OCI-LY7 (cell line): ENCODE results near the gene EML5.

Source experiments
- EZH2phosphoT487 ChIP-seq: fragments of 200-600 bp; sonication (generic); IDR thresholded peaks from 2 replicates; pipeline ENCODE4 v1.6.1; 2018; ENCODE audit warnings: low read depth, borderline replicate concordance, mild to moderate bottlenecking, mixed run types, antibody characterized with exemption, low read length, moderate library complexity, mixed read lengths
- TF ChIP-seq, protein P1 (sequence below): fragments of 200-600 bp; sonication (generic); conservative IDR thresholded peaks from 2 replicates; pipeline ENCODE4 v1.5.1; 2014; ENCODE audit warnings: mild to moderate bottlenecking, antibody characterized with exemption, low read length, moderate library complexity, mixed read lengths

DNA sequence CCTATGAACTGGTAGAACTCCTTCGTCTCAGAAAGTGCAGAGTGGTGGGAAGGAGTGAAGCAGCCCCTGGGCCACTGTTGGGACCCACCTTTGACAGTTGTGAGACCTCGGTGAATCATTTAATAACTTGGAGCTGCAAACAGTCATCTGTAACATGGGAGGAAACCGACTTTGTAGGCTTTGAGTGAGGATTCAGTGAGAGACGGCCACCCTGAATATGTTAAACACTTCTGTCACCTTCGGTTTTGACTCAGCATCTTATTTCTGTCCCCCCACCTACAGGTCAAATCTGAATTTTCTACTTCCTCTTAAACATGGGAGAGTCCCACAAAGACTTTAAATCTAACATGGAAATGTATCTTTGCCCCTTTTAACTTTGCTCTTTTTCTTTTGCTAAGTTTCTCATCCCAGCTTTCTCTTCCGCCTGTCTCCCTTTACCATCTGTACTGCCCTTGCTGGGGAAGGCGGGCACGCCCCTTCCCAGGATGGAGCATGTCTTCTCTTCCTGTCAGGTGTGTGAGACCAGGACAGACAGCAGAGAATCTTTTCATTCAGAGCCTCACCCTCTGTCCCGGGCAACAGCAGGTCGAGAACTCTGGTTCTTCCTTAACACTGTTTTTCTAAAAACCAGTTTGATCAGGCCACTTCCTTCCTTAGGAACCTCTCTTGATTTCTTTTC is 192.9 kb downstream of the EML5 start:
- TF ChIP-seq, protein P1, sequence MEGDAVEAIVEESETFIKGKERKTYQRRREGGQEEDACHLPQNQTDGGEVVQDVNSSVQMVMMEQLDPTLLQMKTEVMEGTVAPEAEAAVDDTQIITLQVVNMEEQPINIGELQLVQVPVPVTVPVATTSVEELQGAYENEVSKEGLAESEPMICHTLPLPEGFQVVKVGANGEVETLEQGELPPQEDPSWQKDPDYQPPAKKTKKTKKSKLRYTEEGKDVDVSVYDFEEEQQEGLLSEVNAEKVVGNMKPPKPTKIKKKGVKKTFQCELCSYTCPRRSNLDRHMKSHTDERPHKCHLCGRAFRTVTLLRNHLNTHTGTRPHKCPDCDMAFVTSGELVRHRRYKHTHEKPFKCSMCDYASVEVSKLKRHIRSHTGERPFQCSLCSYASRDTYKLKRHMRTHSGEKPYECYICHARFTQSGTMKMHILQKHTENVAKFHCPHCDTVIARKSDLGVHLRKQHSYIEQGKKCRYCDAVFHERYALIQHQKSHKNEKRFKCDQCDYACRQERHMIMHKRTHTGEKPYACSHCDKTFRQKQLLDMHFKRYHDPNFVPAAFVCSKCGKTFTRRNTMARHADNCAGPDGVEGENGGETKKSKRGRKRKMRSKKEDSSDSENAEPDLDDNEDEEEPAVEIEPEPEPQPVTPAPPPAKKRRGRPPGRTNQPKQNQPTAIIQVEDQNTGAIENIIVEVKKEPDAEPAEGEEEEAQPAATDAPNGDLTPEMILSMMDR: no peak
- TF ChIP-seq EZH2phosphoT487: no peak
